OCI-LY1 (cell line): ENCODE results near the gene SIGLEC6.

Experiments
- H2AFZ ChIP-seq: fragments of 200-600 bp; sonication (generic), shearing (Covaris generic); 2 replicates; pipeline ENCODE4 v1.6.0; 2014; ENCODE audit warnings: antibody characterized with exemption, mild to moderate bottlenecking, low read length
- H3F3A ChIP-seq: fragments of 200-600 bp; sonication (generic), shearing (Covaris generic); 2 replicates; pipeline ENCODE4 v1.6.0; 2014; ENCODE audit warnings: mild to moderate bottlenecking, antibody characterized with exemption, low read length, moderate library complexity; ENCODE audit not compliant: insufficient read depth
- H3K27ac ChIP-seq: fragments of 200-600 bp; sonication (generic); 2 replicates; pipeline ENCODE4 v1.5.1; 2014; ENCODE audit warnings: low read length, mixed run types, mild to moderate bottlenecking, low read depth; ENCODE audit not compliant: poor library complexity, severe bottlenecking
- H3K27me3 ChIP-seq: fragments of 200-600 bp; sonication (generic); 2 replicates; pipeline ENCODE4 v1.6.0; 2014; ENCODE audit warnings: antibody characterized with exemption, mild to moderate bottlenecking, low read length, moderate library complexity; ENCODE audit not compliant: insufficient read depth
- H3K36me3 ChIP-seq: fragments of 200-600 bp; sonication (generic); 2 replicates; pipeline ENCODE4 v1.6.1; 2014; ENCODE audit warnings: mild to moderate bottlenecking, antibody characterized with exemption, low read length, moderate library complexity, mixed read lengths; ENCODE audit not compliant: insufficient read depth
- H3K4me1 ChIP-seq: fragments of 200-600 bp; sonication (generic); 2 replicates; pipeline ENCODE4 v1.5.1; 2014; ENCODE audit warnings: mild to moderate bottlenecking, low read length, moderate library complexity; ENCODE audit not compliant: insufficient read depth, severe bottlenecking
- H3K4me2 ChIP-seq: fragments of 200-600 bp; sonication (generic), shearing (Covaris generic); 2 replicates; pipeline ENCODE4 v1.6.1; 2014; ENCODE audit warnings: low read length
- H3K4me3 ChIP-seq: fragments of 200-600 bp; sonication (generic); 2 replicates; pipeline ENCODE4 v1.5.1; 2014; ENCODE audit warnings: low read length, low read depth, mild to moderate bottlenecking, mixed read lengths; ENCODE audit not compliant: poor library complexity, severe bottlenecking
- H3K79me2 ChIP-seq: fragments of 200-600 bp; shearing (Covaris generic); 2 replicates; pipeline ENCODE4 v1.6.1; 2016; ENCODE audit warnings: mixed run types, low read length, mixed read lengths; ENCODE audit not compliant: insufficient read depth
- H3K9ac ChIP-seq: fragments of 200-600 bp; sonication (generic), shearing (Covaris generic); 2 replicates; pipeline ENCODE4 v1.6.1; 2014; ENCODE audit warnings: mild to moderate bottlenecking, low read length, mixed read lengths
- H3K9me2 ChIP-seq: fragments of 200-600 bp; sonication (generic), shearing (Covaris generic); 2 replicates; pipeline ENCODE4 v1.6.1; 2014; ENCODE audit warnings: low read depth, mild to moderate bottlenecking, low read length, mixed read lengths
- H3K9me3 ChIP-seq: fragments of 200-600 bp; shearing (Covaris generic); 2 replicates; pipeline ENCODE4 v1.6.1; 2014; ENCODE audit warnings: low read length, mixed read lengths
- H4K20me1 ChIP-seq: fragments of 200-600 bp; sonication (generic), shearing (Covaris generic); 2 replicates; pipeline ENCODE4 v1.6.0; 2016; ENCODE audit warnings: mild to moderate bottlenecking, low read length; ENCODE audit not compliant: insufficient read depth
- EZH2 ChIP-seq: fragments of 200-600 bp; sonication (generic), shearing (Covaris generic); IDR thresholded peaks from 2 replicates; pipeline ENCODE4 v1.8.0; 2017; ENCODE audit warnings: borderline replicate concordance, mixed run types, mild to moderate bottlenecking, antibody characterized with exemption, low read length, moderate library complexity, mixed read lengths
- TF ChIP-seq, protein P1 (sequence below): fragments of 200-600 bp; sonication (generic), shearing (Covaris generic); IDR thresholded peaks from 2 replicates; pipeline ENCODE4 v1.5.1; 2017; ENCODE audit warnings: mild to moderate bottlenecking, antibody characterized with exemption, low read length, moderate library complexity, mixed read lengths

SIGLEC6 gene

DNA sequence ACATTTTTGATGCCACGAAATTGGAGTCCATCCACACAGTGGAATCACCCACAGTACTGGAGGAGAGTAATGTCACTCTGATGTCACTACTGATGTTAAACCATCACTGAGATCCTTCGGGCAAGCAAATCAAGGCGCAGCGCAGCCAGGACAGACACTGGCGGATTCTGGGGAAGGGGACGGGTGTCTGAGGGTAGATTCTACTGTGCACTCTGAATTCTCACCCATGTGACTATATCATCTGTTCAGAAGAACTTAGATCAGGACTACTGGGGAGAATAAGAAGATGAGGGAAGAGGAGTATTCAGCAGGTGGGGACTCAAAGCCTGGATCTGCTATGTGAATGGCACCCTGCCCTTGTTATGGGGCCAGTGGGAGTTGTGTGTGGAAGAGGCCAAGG, 12.6 kb upstream of the SIGLEC6 start:
- no peaks in the 10 kb centered on the region for H3K4me1 ChIP-seq
- H3K4me2 ChIP-seq: no peak overlapping the region
- H3K27ac ChIP-seq: no peak overlapping the region
- H3K9ac ChIP-seq: no peak overlapping the region
- H3K27me3 ChIP-seq: peaks cover 5% of the 10 kb centered on the region; the same call in 1 of the 2 replicates
- no peaks in the 10 kb centered on the region for H4K20me1 ChIP-seq
- no peaks in the 10 kb centered on the region for H3K9me3 ChIP-seq
- no peaks in the 10 kb centered on the region for H3F3A ChIP-seq
- H3K4me3 ChIP-seq: no peak overlapping the region
- H2AFZ ChIP-seq: no peak overlapping the region
- TF ChIP-seq, protein P1, sequence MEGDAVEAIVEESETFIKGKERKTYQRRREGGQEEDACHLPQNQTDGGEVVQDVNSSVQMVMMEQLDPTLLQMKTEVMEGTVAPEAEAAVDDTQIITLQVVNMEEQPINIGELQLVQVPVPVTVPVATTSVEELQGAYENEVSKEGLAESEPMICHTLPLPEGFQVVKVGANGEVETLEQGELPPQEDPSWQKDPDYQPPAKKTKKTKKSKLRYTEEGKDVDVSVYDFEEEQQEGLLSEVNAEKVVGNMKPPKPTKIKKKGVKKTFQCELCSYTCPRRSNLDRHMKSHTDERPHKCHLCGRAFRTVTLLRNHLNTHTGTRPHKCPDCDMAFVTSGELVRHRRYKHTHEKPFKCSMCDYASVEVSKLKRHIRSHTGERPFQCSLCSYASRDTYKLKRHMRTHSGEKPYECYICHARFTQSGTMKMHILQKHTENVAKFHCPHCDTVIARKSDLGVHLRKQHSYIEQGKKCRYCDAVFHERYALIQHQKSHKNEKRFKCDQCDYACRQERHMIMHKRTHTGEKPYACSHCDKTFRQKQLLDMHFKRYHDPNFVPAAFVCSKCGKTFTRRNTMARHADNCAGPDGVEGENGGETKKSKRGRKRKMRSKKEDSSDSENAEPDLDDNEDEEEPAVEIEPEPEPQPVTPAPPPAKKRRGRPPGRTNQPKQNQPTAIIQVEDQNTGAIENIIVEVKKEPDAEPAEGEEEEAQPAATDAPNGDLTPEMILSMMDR: no peak
- no peak for TF ChIP-seq EZH2
- no peaks in the 10 kb centered on the region for H3K9me2 ChIP-seq
- no peaks in the 10 kb centered on the region for H3K79me2 ChIP-seq
- no peaks in the 10 kb centered on the region for H3K36me3 ChIP-seq

DNA sequence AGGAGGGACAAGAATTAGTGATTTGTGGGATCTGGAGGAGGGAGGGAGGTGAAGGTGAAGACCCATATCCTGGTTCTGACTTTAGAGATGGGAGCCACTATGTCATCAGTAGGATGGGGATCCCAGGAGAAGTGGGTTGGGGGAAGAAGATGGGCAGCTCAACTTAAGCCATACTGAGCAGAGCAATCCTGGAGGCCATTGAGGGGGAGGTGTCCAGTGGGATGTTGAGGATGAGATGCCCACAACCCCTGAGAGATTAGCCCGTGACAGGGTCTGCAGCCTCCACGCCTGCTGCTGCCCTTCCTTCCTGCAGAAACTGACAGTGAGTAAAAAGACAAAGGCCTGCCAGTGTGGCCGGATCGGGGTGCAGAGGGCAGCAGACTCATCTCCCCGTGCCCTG, 11.2 kb upstream of the SIGLEC6 start:
- TF ChIP-seq EZH2: no peak
- TF ChIP-seq, protein P1: no peak
- Histone ChIP-seq H3K79me2 (no peaks in the 10 kb centered on the region), H3K9me2 (no peaks in the 10 kb centered on the region), H3K27me3 (peaks cover 5% of the 10 kb centered on the region; the same call in 1 of the 2 replicates), H2AFZ (no peak overlapping the region), H3K36me3 (no peaks in the 10 kb centered on the region), H3F3A (no peaks in the 10 kb centered on the region), H3K9ac (no peak overlapping the region), H4K20me1 (no peaks in the 10 kb centered on the region), H3K4me3 (no peak overlapping the region), H3K27ac (no peak overlapping the region), H3K4me1 (no peaks in the 10 kb centered on the region), H3K4me2 (no peak overlapping the region), H3K9me3 (no peaks in the 10 kb centered on the region)

DNA sequence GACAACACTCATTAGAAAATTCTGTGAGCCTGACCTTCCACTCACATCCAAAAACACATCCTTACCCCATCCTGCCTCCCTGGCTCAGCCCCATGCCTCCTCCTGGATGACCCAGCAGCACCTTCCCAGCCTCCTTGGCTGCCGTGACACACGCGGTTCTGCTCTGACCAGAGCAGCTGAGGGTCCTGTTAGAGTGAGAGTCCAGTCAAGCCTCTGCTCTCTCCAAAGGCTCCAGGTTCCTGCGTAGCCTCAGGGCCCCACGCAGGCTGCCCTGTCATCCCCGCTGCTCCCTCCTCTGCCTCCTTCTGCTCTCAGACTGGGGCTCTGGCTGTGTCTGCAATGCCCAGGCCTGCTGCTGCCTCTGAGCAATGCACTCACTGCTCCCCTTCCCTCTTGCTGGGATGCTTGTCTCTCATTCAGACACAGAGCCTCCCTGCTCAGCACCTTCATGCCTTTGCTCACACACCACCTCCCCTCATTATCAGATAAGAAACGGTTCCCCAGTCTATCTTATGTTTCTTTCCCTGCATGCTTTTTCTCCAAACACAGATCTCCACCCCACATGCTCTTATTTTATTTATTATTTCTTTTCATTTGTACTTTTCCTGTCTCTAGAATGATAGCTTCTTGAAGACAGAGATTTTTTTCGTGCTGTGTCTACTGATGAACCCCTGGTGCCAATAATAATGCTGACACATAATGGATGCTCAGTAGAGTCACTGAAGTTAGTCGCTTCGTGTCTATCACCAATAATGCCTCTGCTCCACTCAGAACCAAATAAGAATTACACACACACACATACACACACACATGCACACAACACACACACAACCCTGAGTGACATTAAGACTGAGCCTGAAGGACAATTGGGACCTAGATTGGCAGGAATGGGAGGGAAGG, 10.2 kb upstream of the SIGLEC6 start:
- no peak overlapping the region for H2AFZ ChIP-seq
- H3K9me2 ChIP-seq: no peaks in the 10 kb centered on the region
- H3K79me2 ChIP-seq: no peaks in the 10 kb centered on the region
- TF ChIP-seq, protein P1: no peak
- no peak for TF ChIP-seq EZH2
- no peak overlapping the region for H3K27ac ChIP-seq
- no peaks in the 10 kb centered on the region for H3K36me3 ChIP-seq
- H3K4me3 ChIP-seq: no peak overlapping the region
- H4K20me1 ChIP-seq: no peaks in the 10 kb centered on the region
- H3K27me3 ChIP-seq: no peaks in the 10 kb centered on the region; the same call in 1 of the 2 replicates
- no peak overlapping the region for H3K9ac ChIP-seq
- H3F3A ChIP-seq: no peaks in the 10 kb centered on the region
- H3K9me3 ChIP-seq: no peaks in the 10 kb centered on the region
- H3K4me1 ChIP-seq: no peaks in the 10 kb centered on the region
- no peak overlapping the region for H3K4me2 ChIP-seq
